Measurements from ENCODE around the gene EIF2B5.
"Not testable (repeated sequence)": the region's sequence is repeated elsewhere in the genome, so short reads cannot be mapped to it uniquely, and the experiment has no call there.

Gene EIF2B5

GRCh38 chr3:184135149-184135910 lies at the start of gene EIF2B5:
Gene EIF2B5, plus strand, starts transcription at chr3:184135358. Its CDS starts 28 bp downstream, at chr3:184135386.
- H3K9me3 Mint-ChIP-seq, result no peaks in the 10 kb centered on the region
- DNase-seq, result peak; percentile 87
- peak within 1 kb of the TSS; percentile 96 to 99 for H3K4me3 Mint-ChIP-seq
- H3K27ac Mint-ChIP-seq, result peak within 1 kb of the TSS; percentile 98
- no peaks in the 10 kb centered on the region for H3K27me3 Mint-ChIP-seq
- peak; percentile 90 to 92 for ATAC-seq (replicated peaks)
- peaks cover 6 to 19% of the 10 kb centered on the region in 2 donors for H3K36me3 Mint-ChIP-seq
- peaks cover 11 to 40% of the 10 kb centered on the region in 2 donors for H3K4me1 Mint-ChIP-seq

- DNase-seq (no peak), ATAC-seq (replicated peaks) (no peak)
- Mint-ChIP-seq H3K36me3 (peaks cover 0 to 4% of the 10 kb centered on the region in 2 donors), H3K9me3 (peaks cover 2 to 5% of the 10 kb centered on the region in 2 donors), H3K27me3 (peaks cover under 1 to 3% of the 10 kb centered on the region in 2 donors), H3K27ac (no peak overlapping the region), H3K4me1 (peaks cover 0 to 4% of the 10 kb centered on the region in 2 donors), H3K4me3 (no peak overlapping the region)
Observed at GRCh38 chr3:184085389-184085852, 49.7 kb upstream of the EIF2B5 start.

GRCh38 chr3:184092199-184092598 lies 43.0 kb upstream of the EIF2B5 start:
- DNase-seq (no peak), ATAC-seq (replicated peaks) (no peak)

GRCh38 chr3:184096811-184097383 lies 38.3 kb upstream of the EIF2B5 start, which contains the start of gene HTR3E:
Gene HTR3E, plus strand, starts transcription at chr3:184097064. Its CDS starts 466 bp downstream, at chr3:184097530.
- Mint-ChIP-seq H3K4me1 (no peaks in the 10 kb centered on the region), H3K27me3 (peaks cover 5 to 28% of the 10 kb centered on the region in 2 donors), H3K36me3 (peaks cover 0 to 8% of the 10 kb centered on the region in 2 donors), H3K4me3 (no peak within 1 kb of the TSS), H3K9me3 (peaks cover 4 to 8% of the 10 kb centered on the region in 2 donors), H3K27ac (no peak within 1 kb of the TSS)
- ATAC-seq (replicated peaks), result peak; percentile 19 to 43
- no peak for DNase-seq

More at GRCh38 chr3:184092199-184092598, 43.0 kb upstream of the EIF2B5 start:
- no peak overlapping the region for H3K4me3 Mint-ChIP-seq
- peaks cover 8 to 22% of the 10 kb centered on the region in 2 donors for H3K27me3 Mint-ChIP-seq
- H3K4me1 Mint-ChIP-seq, result no peaks in the 10 kb centered on the region
- no peak overlapping the region for H3K27ac Mint-ChIP-seq
- H3K9me3 Mint-ChIP-seq, result peaks cover 10 to 12% of the 10 kb centered on the region in 2 donors
- H3K36me3 Mint-ChIP-seq, result peaks cover 0 to 14% of the 10 kb centered on the region in 2 donors

GRCh38 chr3:184097556-184097955 lies 37.6 kb upstream of the EIF2B5 start:
- Mint-ChIP-seq H3K4me3 (no peak overlapping the region), H3K27me3 (peaks cover 5 to 28% of the 10 kb centered on the region in 2 donors), H3K36me3 (peaks cover 0 to 4% of the 10 kb centered on the region in 2 donors), H3K27ac (no peak overlapping the region), H3K4me1 (no peaks in the 10 kb centered on the region), H3K9me3 (peaks cover 2 to 4% of the 10 kb centered on the region in 2 donors)
- DNase-seq (no peak), ATAC-seq (replicated peaks) (no peak)

GRCh38 chr3:184099806-184100686 lies 35.1 kb upstream of the EIF2B5 start:
- no peak for ATAC-seq (replicated peaks)
- H3K27ac Mint-ChIP-seq, result no peak overlapping the region
- H3K4me3 Mint-ChIP-seq, result no peak overlapping the region
- H3K4me1 Mint-ChIP-seq, result no peaks in the 10 kb centered on the region
- H3K9me3 Mint-ChIP-seq, result no peaks in the 10 kb centered on the region
- H3K36me3 Mint-ChIP-seq, result no peaks in the 10 kb centered on the region
- no peak for DNase-seq
- peaks cover 5 to 24% of the 10 kb centered on the region in 2 donors for H3K27me3 Mint-ChIP-seq

GRCh38 chr3:184110316-184110725 lies 24.8 kb upstream of the EIF2B5 start:
- Mint-ChIP-seq H3K27me3 (peaks cover 7 to 19% of the 10 kb centered on the region in 2 donors), H3K4me1 (no peaks in the 10 kb centered on the region), H3K4me3 (no peak overlapping the region), H3K9me3 (no peaks in the 10 kb centered on the region), H3K27ac (no peak overlapping the region), H3K36me3 (no peaks in the 10 kb centered on the region)
- ATAC-seq (replicated peaks) (no peak), DNase-seq (no peak)

GRCh38 chr3:184116017-184116416 lies 19.1 kb upstream of the EIF2B5 start:
- H3K4me3 Mint-ChIP-seq, result no peak overlapping the region
- H3K36me3 Mint-ChIP-seq, result peaks cover 0 to 3% of the 10 kb centered on the region in 2 donors
- peaks cover 5 to 23% of the 10 kb centered on the region in 2 donors for H3K27me3 Mint-ChIP-seq
- no peak for DNase-seq
- no peaks in the 10 kb centered on the region for H3K4me1 Mint-ChIP-seq
- H3K9me3 Mint-ChIP-seq, result no peaks in the 10 kb centered on the region
- ATAC-seq (replicated peaks), result no peak
- no peak overlapping the region for H3K27ac Mint-ChIP-seq

- no peak overlapping the region for H3K27ac Mint-ChIP-seq
- no peak overlapping the region for H3K4me3 Mint-ChIP-seq
- H3K27me3 Mint-ChIP-seq, result peaks cover 7 to 28% of the 10 kb centered on the region in 2 donors
- H3K4me1 Mint-ChIP-seq, result no peaks in the 10 kb centered on the region
- H3K36me3 Mint-ChIP-seq, result peaks cover 0 to 3% of the 10 kb centered on the region in 2 donors
- DNase-seq (no peak), ATAC-seq (replicated peaks) (no peak)
- H3K9me3 Mint-ChIP-seq, result no peaks in the 10 kb centered on the region
Observed at GRCh38 chr3:184117636-184118035, 17.5 kb upstream of the EIF2B5 start.

- not testable (repeated sequence) for ATAC-seq (replicated peaks); H3K4me3 Mint-ChIP-seq; H3K4me1 Mint-ChIP-seq; DNase-seq; H3K27ac Mint-ChIP-seq; H3K36me3 Mint-ChIP-seq; H3K9me3 Mint-ChIP-seq
- H3K27me3 Mint-ChIP-seq, result peaks cover 8 to 20% of the 10 kb centered on the region in 2 donors
Observed at GRCh38 chr3:184121031-184121430, 14.1 kb upstream of the EIF2B5 start.

- Mint-ChIP-seq H3K27ac (no peak overlapping the region), H3K4me1 (no peaks in the 10 kb centered on the region), H3K36me3 (no peaks in the 10 kb centered on the region), H3K27me3 (peaks cover 4 to 5% of the 10 kb centered on the region in 2 donors), H3K9me3 (no peaks in the 10 kb centered on the region), H3K4me3 (no peak overlapping the region)
- no peak for ATAC-seq (replicated peaks)
- DNase-seq, result no peak
Observed at GRCh38 chr3:184126006-184126405, 9.2 kb upstream of the EIF2B5 start.

GRCh38 chr3:184129012-184129411 lies 6.1 kb upstream of the EIF2B5 start:
- H3K27me3 Mint-ChIP-seq, result no peaks in the 10 kb centered on the region
- DNase-seq, result no peak

GRCh38 chr3:184132945-184133344 lies 2.2 kb upstream of the EIF2B5 start:
- Mint-ChIP-seq H3K27ac (no peak overlapping the region), H3K4me3 (no peak overlapping the region), H3K36me3 (peaks cover under 1 to 12% of the 10 kb centered on the region in 2 donors), H3K4me1 (peaks cover 10 to 38% of the 10 kb centered on the region in 2 donors), H3K9me3 (no peaks in the 10 kb centered on the region), H3K27me3 (no peaks in the 10 kb centered on the region)
- ATAC-seq (replicated peaks), result no peak
- DNase-seq, result no peak

More at GRCh38 chr3:184129012-184129411, 6.1 kb upstream of the EIF2B5 start:
- Mint-ChIP-seq H3K36me3 (no peaks in the 10 kb centered on the region), H3K9me3 (no peaks in the 10 kb centered on the region), H3K4me1 (peaks cover 2 to 6% of the 10 kb centered on the region in 2 donors), H3K4me3 (no peak overlapping the region), H3K27ac (no peak overlapping the region)
- ATAC-seq (replicated peaks), result no peak

Measured in stimulated activated naive B cell treated with anti-CD40 and anti-IgM and Interleukin-4, amounts not matched to agents 10 μg/mL and 1 μg/mL and 100 μg/mL, for 72 hours (primary cell).